ENCODE results near the gene RPTOR.

RPTOR gene

DNA sequence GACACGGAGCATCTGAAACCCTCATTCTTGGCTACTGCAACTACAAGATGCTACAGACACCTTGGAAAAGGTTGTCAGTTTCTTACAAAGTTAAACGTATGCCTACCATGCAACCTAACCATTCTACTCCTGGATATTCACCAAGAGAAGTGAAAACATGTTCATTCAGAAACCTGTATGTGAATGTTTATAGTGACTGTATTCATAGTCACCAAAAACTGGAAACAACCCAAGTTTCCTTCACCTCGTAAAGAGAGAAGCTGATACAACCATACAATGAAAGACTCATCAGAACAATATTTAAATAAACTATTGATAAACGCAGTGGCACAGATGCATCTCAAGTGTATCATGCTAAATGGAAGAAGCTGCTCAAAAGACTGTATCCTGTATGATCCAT, 391.6 kb downstream of the RPTOR start:
- TF ChIP-seq POLR2A (IDR thresholded peaks at IDR 0.05; ENCODE audit: low read depth, low read length) = no peak
- DNase-seq (ENCODE audit: insufficient read length, low spot score) = no peak
- no peak for FAIRE-seq

DNA sequence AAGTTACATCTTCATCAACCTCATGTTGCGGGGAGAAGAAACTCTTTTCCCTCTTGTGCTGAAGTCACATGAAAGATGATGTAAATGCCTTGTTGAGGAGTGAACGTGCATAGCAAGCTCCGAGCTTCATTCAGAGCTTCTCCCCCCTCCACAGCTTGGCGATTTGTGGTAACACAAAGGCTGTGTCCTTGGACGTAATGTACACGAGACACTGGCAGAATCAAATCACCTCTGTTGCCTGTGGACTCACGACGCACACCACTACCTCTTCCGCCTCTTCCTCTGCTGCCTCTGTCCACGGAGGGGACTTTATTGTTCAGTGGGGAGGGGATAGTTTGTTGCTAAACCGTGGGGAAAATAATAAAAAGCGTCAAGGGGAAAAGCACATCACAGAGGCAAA, 392.1 kb downstream of the RPTOR start:
- no peak for TF ChIP-seq POLR2A (IDR thresholded peaks at IDR 0.05; ENCODE audit: low read depth, low read length)
- FAIRE-seq (no peak), DNase-seq (ENCODE audit: insufficient read length, low spot score) (no peak)

DNA sequence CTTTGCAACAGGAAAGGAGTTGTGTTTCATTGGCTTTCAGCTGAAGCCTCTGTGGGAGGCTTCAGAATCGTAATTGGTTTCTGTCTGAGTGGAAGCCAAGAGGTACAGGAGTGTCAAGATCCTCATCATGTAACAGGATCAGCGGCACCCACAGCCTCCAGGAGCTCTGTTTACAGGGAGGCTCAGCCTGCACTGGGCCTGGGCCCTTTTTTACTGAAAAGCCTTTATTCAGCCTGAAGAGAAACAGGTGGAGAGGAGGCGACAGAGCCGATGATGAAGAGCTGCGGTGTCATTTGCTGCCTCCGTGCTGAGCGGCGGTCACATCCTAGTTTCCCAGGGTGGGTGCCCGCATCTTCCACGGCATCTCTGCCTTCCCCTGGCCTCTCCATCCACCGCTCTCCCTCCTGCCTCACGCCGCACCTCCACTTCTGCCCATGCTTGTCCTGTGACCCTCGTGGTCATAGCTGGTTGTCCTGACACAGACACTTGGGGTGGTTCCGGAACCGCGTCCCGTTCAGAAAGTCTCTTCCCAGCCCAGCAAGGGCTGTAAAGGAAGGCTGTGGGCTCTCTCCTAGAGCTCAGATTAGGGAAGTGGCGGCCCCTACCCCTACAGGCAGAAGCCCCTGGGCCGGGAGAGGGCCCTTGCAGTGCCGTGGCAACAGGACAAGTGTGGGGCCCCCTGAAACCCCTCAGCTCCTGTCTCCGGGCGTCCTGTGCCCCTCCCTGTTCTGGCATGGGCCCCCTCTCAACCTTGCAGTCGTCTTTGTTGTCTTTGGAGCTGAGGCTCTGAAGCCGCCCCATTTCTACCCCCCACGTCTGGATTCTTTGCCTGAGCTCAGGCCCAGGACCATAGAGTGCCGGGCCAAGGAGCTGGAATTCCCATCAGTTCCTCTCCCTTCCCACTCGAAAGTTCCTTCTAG, 393.1 kb downstream of the RPTOR start:
- DNase-seq (ENCODE audit: insufficient read length, low spot score) = no peak
- FAIRE-seq = no peak
- no peak for TF ChIP-seq POLR2A (IDR thresholded peaks at IDR 0.05; ENCODE audit: low read depth, low read length)

DNA sequence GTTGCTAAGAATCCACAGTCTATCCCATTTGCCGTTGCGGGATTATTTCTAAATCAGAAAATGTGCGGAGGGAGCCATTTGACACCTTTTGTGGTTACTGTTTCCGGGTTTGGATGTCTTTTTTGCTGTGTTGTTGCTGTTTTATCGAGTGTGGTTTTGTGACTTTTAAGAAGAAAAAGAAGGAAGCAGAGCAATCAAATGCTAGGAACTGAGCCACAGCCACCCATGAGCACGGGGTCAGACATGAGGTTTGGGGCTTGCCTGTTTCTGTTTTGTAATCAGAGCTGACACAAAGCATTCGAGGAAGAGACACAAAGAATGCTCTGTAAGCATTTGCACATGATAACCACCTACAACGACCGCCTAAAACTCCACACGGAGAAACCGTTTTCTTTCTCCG, 393.9 kb downstream of the RPTOR start:
- TF ChIP-seq POLR2A (IDR thresholded peaks at IDR 0.05; ENCODE audit: low read depth, low read length) = no peak
- DNase-seq (ENCODE audit: insufficient read length, low spot score) = no peak
- FAIRE-seq = no peak

DNA sequence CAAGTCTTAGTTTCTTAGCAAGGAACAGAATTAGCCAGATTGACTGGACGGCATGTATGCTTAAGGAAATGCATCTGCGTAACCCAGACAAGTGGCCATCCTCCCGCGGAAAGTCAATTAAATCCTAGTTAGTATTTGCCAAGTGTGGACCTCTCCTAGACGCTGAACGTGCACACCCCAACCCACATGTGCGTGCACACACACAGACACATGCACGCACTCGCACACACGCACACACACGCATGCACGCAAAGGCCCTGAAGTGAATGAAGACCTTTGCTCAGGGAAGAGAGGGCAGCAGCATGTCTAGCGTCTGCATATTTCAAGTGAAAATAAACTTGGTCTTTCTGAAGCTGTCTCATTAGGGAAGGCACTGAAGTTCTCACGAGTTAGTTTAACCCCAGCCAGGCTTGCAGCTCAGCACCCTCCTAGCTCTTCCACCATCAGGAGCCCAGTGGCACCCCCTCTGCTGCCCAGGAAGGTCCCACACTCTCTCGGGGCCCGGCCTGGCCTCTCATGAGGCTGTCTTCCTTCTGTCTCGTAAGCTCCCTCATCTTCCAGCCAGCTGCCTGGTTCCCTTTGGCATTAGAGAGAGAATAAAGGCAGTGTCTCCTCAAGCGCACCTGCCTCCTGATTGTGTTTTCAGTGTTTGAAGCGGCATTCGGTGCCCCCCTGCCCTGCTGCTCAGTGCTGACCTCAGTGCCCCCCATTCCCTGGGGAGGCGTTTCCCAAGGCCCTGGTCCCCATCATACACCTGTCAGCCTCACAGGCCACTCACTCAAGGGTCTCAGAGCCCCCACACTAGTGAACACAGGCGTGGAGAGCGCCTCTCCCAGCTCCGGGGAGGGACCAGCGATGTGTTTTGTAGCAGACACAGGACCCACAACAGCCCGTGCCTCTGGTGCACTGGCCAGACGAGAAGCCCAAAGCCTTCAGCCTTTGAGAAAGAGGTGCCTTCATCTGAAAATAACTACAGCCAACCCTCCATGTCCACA, 394.8 kb downstream of the RPTOR start:
- DNase-seq (ENCODE audit: insufficient read length, low spot score) = no peak
- no peak for TF ChIP-seq POLR2A (IDR thresholded peaks at IDR 0.05; ENCODE audit: low read depth, low read length)
- FAIRE-seq = no peak

DNA sequence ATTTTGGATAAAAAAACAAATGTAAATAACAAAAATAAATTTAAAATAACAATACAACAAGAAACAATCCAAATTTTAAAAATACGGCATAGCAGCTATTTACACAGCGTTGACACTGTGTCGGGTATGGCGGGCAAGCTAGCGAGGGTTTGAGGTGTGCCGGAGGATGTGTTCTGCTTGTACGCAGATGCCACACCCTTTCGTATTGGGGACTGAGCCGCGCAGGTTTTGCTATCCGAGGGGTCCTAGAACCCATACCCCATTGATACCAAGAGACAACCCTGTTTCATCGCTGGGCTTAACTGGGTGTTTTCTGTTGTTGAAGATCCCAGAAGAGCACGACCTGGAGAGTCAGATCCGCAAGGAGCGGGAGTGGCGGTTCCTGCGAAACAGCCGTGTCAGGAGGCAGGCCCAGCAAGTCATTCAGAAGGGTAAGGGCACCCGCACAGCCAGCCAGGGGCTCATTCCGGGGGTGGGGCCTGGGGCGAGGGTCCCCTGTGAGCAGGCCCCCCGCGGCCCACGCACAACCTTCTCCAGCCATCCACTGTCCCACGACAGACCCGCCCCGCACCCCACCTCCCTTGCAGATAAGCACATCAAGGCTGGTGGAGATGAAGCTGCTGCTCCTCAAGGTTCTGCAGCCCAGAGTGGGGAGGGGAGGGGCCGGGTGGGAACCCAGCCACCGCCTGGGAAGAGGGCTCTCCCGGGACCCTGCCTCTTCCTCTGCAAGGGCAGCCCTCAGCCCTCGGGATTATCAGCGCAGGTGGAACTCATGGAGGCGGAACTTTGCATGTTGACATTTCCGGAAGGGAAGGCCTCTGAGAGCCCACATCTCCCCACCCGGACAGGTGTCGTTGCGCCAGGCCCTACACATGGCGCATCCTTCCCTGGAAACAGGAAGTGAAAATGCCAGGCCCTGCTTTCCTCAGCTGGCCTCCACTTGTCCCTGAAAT, 395.8 kb downstream of the RPTOR start:
- FAIRE-seq (no peak), DNase-seq (ENCODE audit: insufficient read length, low spot score) (no peak)
- no peak for TF ChIP-seq POLR2A (IDR thresholded peaks at IDR 0.05; ENCODE audit: low read depth, low read length)

GRCh38 chr17:80941171-80941570, 396.5 kb downstream of the RPTOR start:
- no peak for FAIRE-seq

DNA sequence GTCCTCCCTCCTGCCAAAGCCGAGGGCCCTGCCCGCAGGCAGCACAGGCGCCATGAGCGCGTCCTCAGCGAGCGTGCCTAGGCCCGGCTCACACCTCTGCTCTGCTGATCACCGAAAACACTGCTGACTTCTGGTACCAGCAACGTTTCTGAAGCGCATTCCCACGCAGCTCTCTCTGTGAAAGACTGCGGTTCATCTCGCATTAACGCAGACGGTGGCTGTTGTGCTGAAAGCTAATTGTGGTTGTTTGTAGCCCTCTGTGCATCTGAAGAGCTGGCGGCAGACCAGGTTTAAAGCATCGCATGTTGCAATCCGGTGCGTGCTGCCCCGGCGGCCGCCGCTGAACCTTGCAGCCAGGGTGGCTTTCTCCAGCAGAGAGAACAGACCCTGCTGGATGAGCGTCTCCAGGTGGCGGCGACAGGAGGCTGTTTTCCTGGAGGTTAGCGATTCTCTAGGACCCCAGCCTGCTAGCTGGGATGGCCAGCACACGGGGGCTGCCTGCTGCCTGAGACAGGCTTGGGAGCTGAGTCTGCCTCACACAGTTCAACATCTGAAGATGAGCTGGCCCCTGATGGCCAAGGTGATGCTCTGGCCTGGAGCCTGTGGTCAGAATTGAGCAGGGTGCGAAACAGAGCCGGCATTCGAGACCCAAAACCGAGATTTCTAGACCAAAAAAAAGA, 397.2 kb downstream of the RPTOR start:
- TF ChIP-seq POLR2A (IDR thresholded peaks at IDR 0.05; ENCODE audit: low read depth, low read length) = no peak
- DNase-seq (ENCODE audit: insufficient read length, low spot score) (no peak), FAIRE-seq (no peak)

More at GRCh38 chr17:80941171-80941570, 396.5 kb downstream of the RPTOR start:
- DNase-seq (ENCODE audit: insufficient read length, low spot score) = no peak
- TF ChIP-seq POLR2A (IDR thresholded peaks at IDR 0.05; ENCODE audit: low read depth, low read length) = no peak

DNA sequence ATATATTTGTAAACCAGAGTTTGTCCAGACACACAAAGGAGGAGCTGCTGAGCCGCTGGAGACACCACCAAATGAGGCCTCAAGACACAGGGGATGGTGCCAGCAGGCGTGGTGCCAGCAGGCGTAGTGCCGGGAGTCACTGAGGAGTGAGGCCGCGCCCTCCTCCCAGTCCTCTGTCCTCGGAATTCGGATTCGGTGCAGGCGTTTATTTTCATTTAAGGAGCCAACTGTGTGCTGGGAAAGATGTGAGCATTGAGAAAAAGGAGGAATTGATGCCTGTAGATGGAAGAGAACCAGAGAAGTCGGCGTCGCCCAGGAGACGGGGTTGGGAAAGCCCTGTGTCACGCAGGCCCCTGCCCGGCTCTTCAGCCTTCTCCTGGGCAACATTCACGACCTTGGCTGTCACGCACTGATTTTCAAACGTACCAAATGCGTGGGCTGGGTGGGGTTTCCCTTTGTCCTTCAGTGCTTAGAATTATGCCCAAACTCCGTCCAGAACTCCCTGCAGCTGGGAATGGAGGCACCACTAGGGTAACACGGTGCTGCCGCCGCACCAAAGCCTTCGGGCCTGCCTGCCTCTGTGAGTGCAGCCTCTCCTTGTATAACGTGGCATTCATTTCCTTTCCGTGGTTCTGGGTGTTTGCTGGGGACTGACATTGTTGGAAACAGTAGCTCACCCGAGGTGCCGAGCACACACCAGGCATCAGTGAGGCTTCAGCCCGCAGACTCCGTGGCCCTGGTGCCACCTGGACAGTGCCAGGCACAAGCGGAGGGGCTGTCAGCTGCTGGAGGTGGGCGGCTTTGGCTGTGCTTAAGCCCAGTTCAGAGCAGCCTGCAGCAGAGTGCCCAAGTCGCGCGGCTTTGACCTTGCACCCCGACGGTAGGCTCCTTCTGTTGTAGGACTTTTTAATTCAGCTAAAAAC, 398.0 kb downstream of the RPTOR start:
- FAIRE-seq = no peak
- no peak for DNase-seq (ENCODE audit: insufficient read length, low spot score)
- TF ChIP-seq POLR2A (IDR thresholded peaks at IDR 0.05; ENCODE audit: low read depth, low read length) = no peak

DNA sequence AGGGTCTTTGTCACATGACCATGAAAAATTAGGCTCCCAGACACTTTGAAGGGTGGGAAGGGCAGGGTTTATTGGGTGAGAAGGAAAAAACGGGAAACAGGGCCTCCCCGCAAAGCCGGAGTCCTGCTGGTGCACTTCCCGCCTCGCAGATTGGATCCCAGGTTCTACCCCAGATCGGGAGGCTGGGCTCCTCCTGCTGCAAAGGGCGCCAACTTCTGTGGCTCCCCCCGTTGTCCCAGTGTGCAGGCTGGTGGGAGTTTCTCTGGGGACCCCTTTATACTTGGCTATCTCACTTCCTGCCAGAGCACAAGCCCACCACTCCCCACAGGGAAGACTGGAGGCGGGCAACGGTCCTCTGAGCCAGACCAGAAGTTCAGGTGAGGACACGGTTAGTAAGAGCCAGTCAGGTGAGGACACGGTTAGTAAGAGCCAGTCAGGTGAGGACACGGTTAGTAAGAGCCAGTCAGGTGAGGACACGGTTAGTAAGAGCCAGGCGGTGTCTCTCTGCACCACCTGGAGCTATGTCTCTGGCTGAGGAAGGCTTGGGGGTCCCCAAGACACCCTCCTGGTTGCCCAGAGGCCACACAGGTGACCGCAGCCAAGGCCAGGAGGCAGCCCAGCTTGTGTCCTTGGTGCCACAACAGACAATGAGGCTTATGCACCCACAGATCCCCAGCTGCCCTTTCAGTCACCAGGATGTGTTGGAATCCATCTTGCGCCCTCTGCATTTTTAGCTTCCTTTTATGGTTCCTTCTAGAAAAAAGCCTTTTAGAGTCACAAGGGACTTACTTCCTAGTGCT, 398.9 kb downstream of the RPTOR start:
- no peak for TF ChIP-seq POLR2A (IDR thresholded peaks at IDR 0.05; ENCODE audit: low read depth, low read length)
- DNase-seq (ENCODE audit: insufficient read length, low spot score) = no peak
- no peak for FAIRE-seq

- no peak for FAIRE-seq
Observed at GRCh38 chr17:80944326-80944725, 399.7 kb downstream of the RPTOR start.

More at GRCh38 chr17:80944326-80944725, 399.7 kb downstream of the RPTOR start:
- DNase-seq (ENCODE audit: insufficient read length, low spot score) = no peak
- no peak for TF ChIP-seq POLR2A (IDR thresholded peaks at IDR 0.05; ENCODE audit: low read depth, low read length)
